Osteocyte (in vitro differentiated cells): ENCODE results near the gene FUT9. TPM values are rescaled to one million over a fixed set of nuclear protein-coding genes. Genes with fewer than 3 reads are reported as not detected.

Source experiments
- DNase-seq: peaks from one replicate; pipeline ENCODE4 v3.0.0; 2021; ENCODE audit warnings: mixed read lengths; ENCODE audit not compliant: unreplicated experiment; ENCODE audit errors: extremely low spot score
- H3K27ac Mint-ChIP-seq: one replicate; pipeline ENCODE4 v1.8.0; 2021; ENCODE audit warnings: mild to moderate bottlenecking, mixed read lengths; ENCODE audit not compliant: unreplicated experiment
- H3K27me3 Mint-ChIP-seq: one replicate; pipeline ENCODE4 v1.8.0; 2021; ENCODE audit warnings: mixed read lengths; ENCODE audit not compliant: unreplicated experiment
- H3K36me3 Mint-ChIP-seq: one replicate; pipeline ENCODE4 v1.8.0; 2021; ENCODE audit warnings: mixed read lengths; ENCODE audit not compliant: unreplicated experiment
- H3K4me1 Mint-ChIP-seq: one replicate; pipeline ENCODE4 v1.8.0; 2021; ENCODE audit warnings: mixed read lengths; ENCODE audit not compliant: unreplicated experiment
- H3K4me3 Mint-ChIP-seq: one replicate; pipeline ENCODE4 v1.8.0; 2021; ENCODE audit warnings: mild to moderate bottlenecking, moderate library complexity, mixed read lengths; ENCODE audit not compliant: unreplicated experiment
- H3K9me3 Mint-ChIP-seq: one replicate; pipeline ENCODE4 v1.8.0; 2021; ENCODE audit warnings: mixed read lengths; ENCODE audit not compliant: unreplicated experiment
- total RNA-seq: library from RNA; stranded (reverse); gene quantifications from 2 replicates; pipeline ENCODE4 v1.2.1, GENCODE V29; 2021
- TF ChIP-seq, protein P1 (sequence below): fragments of 200-600 bp; sonication (generic); IDR thresholded peaks from 2 replicates; pipeline ENCODE4 v1.5.0; 2021; ENCODE audit warnings: antibody characterized with exemption, mild to moderate bottlenecking, moderate library complexity

Gene FUT9
- total RNA-seq, 1 donor from 2014 or later, result not detected

DNA sequence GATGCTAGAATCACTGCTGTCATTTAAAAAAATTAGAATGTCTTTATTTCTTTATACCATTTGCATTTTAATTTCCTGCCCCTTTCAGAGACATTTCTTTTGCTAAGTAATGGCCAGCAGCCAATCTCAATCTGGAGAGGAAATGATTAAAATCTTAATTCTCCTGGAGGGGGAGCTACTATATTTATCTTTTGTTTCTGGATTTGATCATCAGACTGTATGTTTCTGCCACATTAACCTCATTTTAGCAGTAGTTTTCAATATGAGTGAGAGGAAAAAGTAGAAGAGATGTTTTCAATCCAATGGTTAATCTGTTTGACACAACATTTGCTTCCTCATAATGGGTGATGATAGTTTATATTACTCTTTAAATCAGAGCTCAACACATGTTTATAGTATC, 138.0 kb downstream of the FUT9 start:
- TF ChIP-seq, protein P1, sequence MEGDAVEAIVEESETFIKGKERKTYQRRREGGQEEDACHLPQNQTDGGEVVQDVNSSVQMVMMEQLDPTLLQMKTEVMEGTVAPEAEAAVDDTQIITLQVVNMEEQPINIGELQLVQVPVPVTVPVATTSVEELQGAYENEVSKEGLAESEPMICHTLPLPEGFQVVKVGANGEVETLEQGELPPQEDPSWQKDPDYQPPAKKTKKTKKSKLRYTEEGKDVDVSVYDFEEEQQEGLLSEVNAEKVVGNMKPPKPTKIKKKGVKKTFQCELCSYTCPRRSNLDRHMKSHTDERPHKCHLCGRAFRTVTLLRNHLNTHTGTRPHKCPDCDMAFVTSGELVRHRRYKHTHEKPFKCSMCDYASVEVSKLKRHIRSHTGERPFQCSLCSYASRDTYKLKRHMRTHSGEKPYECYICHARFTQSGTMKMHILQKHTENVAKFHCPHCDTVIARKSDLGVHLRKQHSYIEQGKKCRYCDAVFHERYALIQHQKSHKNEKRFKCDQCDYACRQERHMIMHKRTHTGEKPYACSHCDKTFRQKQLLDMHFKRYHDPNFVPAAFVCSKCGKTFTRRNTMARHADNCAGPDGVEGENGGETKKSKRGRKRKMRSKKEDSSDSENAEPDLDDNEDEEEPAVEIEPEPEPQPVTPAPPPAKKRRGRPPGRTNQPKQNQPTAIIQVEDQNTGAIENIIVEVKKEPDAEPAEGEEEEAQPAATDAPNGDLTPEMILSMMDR, result no peak
- no peak overlapping the region for H3K27ac Mint-ChIP-seq
- no peaks in the 10 kb centered on the region for H3K4me1 Mint-ChIP-seq
- H3K27me3 Mint-ChIP-seq, result no peaks in the 10 kb centered on the region
- H3K36me3 Mint-ChIP-seq, result no peaks in the 10 kb centered on the region
- no peaks in the 10 kb centered on the region for H3K9me3 Mint-ChIP-seq
- no peak overlapping the region for H3K4me3 Mint-ChIP-seq
- no peak for DNase-seq

DNA sequence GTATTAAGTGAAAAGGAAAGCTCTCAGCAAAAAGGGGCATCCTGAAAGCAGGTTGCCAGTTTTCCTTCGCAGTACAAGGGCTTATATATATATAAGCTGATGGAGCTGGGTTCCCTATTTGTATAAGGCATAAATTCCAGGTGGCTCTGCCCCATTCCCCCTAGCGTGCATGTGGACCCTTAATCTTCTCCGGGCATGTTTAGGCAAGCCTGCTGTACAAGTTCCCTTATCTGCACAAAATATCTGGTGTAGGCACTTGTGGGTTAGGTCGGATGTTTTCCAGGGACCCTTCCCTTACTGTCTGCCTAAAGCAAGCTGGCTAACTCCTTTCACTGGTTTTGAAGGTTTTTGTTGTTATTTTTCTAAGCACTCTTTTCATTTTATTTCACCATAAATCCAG, 140.7 kb downstream of the FUT9 start:
- H3K4me3 Mint-ChIP-seq, result no peak overlapping the region
- TF ChIP-seq, protein P1, result no peak
- no peaks in the 10 kb centered on the region for H3K4me1 Mint-ChIP-seq
- no peaks in the 10 kb centered on the region for H3K9me3 Mint-ChIP-seq
- no peak for DNase-seq
- no peak overlapping the region for H3K27ac Mint-ChIP-seq
- no peaks in the 10 kb centered on the region for H3K27me3 Mint-ChIP-seq
- H3K36me3 Mint-ChIP-seq, result no peaks in the 10 kb centered on the region

DNA sequence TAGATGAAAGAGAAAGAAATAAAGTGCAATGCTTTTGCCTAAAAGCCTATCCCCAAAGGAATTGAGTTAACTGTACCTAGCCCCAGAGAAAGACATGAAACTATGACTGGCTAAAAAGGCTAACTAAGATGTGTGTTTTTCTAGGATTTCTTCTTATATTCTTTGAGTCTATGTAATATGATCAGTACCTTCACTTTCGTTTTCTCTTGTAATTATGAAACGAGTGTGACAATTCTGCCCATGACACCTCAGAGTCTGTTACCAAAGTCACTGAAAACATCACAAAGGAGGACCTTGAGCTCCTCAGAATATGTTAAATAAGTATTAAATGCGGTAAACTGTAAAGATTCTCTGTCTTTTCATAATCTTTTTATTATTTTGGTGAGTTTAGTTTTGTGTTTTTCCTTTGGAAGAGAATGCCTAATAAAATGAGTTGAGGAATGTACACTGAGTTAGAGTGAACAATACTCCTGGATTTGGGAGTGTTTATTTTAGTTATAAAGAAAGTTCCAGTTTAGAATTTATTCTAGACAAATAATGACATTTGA, 141.3 kb downstream of the FUT9 start:
- no peak overlapping the region for H3K4me3 Mint-ChIP-seq
- H3K9me3 Mint-ChIP-seq, result no peaks in the 10 kb centered on the region
- no peaks in the 10 kb centered on the region for H3K36me3 Mint-ChIP-seq
- H3K4me1 Mint-ChIP-seq, result no peaks in the 10 kb centered on the region
- no peaks in the 10 kb centered on the region for H3K27me3 Mint-ChIP-seq
- DNase-seq, result no peak
- no peak overlapping the region for H3K27ac Mint-ChIP-seq
- TF ChIP-seq, protein P1, result no peak

DNA sequence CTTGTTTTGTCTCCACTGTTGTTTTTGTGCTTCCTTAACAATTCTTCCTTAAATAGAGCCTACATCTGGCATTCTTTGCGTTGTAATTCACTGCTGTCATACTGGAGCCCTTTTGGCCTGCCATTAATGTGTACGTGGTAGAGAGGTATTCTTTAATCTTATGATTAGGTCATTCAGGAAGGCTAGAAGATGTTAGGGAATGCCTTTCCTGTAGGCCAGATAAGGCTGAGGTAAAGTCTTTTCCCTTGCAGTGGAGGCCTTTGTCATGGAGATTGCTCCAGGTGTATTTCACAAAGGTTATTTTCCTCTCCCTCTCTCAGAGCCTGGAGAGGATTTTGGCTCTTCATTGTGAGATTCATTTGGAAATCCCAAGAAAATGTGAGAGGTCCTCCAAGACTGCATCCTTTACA, 146.9 kb downstream of the FUT9 start:
- DNase-seq, result no peak
- Mint-ChIP-seq H3K27ac (no peak overlapping the region), H3K4me3 (no peak overlapping the region), H3K27me3 (no peaks in the 10 kb centered on the region), H3K9me3 (peaks cover 6% of the 10 kb centered on the region), H3K4me1 (no peaks in the 10 kb centered on the region), H3K36me3 (no peaks in the 10 kb centered on the region)
- TF ChIP-seq, protein P1, result no peak

DNA sequence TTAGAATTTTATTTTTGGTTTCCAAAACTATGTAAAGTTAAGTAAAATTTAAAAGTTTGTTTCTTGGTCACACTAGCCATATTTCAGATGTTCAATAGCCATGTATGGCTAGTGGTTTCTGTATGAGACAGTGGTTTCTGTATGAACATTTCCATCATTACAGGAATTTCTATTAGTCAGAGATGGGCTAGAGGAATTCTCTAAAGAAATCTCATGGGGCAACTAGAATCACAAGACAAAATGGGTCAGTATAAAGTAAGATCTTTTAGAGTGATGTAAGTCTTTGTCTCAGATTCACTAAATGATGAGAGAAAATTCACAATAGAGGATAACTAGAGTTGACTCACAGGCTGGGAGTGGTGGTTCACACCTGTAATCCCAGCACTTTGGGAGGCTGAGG, 149.0 kb downstream of the FUT9 start:
- Mint-ChIP-seq H3K4me3 (no peak overlapping the region), H3K9me3 (peaks cover 10% of the 10 kb centered on the region), H3K27me3 (no peaks in the 10 kb centered on the region), H3K36me3 (no peaks in the 10 kb centered on the region), H3K4me1 (no peaks in the 10 kb centered on the region), H3K27ac (no peak overlapping the region)
- TF ChIP-seq, protein P1, result no peak
- no peak for DNase-seq
